HG02623 (cell line): ENCODE measurements around the gene PRR36.
A peak's percentile ranks its signal among the peaks of the same experiment; 100 is the strongest.

Experiments
- ATAC-seq: cut with Tn5 transposase; IDR thresholded peaks from one replicate; pipeline ENCODE4 v1.9.1; 2021; ENCODE audit warnings: moderate library complexity; ENCODE audit not compliant: unreplicated experiment

Gene PRR36

GRCh38 chr19:7873304-7874075 is 700 bp downstream of the PRR36 start:
- no peak for ATAC-seq

GRCh38 chr19:7872306-7873204 is 1.6 kb downstream of the PRR36 start:
- ATAC-seq = no peak

DNA sequence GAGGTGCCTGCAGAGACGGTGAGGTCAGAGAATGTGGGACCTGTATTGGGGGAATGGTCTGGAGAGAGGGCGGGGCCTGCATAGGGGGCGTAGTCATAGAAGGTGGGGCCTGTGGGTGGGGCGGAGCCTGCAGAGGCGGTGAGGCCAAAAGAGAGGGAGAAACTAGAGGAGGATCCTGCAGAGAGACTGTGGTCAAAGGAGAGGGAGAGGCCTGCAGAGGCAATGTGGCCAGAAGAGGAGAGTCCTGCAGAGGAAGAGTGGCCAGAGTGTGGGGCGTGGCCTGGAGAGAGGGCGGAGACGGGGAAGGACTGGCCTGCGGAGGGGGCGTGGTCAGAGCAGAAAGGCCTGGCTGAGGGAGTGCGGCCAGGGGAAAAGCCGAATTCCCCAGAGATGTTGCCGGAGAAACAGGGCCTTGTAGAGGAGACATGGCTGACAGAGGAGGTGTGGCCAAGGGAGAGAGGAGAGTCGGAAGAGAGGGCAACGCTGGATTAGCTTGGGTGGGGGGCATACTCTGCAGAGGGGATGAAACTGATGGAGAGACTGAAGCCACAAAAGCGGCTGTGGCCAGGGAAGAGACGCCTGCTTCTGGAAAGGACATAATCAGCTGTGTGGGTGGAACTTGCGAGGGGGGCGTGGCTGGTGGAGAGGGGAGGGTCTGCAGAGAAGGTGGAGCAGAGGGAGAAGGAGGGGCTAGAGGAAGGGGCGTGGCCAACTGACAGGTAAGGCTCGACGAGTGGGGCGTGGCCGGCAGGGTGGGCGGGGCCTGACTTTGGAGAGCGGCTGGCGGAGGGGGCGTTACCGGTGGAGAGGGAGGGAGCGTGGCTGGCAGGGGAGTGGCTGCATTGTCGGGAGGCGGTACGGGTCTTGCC is 2.5 kb downstream of the PRR36 start:
- no peak for ATAC-seq

DNA sequence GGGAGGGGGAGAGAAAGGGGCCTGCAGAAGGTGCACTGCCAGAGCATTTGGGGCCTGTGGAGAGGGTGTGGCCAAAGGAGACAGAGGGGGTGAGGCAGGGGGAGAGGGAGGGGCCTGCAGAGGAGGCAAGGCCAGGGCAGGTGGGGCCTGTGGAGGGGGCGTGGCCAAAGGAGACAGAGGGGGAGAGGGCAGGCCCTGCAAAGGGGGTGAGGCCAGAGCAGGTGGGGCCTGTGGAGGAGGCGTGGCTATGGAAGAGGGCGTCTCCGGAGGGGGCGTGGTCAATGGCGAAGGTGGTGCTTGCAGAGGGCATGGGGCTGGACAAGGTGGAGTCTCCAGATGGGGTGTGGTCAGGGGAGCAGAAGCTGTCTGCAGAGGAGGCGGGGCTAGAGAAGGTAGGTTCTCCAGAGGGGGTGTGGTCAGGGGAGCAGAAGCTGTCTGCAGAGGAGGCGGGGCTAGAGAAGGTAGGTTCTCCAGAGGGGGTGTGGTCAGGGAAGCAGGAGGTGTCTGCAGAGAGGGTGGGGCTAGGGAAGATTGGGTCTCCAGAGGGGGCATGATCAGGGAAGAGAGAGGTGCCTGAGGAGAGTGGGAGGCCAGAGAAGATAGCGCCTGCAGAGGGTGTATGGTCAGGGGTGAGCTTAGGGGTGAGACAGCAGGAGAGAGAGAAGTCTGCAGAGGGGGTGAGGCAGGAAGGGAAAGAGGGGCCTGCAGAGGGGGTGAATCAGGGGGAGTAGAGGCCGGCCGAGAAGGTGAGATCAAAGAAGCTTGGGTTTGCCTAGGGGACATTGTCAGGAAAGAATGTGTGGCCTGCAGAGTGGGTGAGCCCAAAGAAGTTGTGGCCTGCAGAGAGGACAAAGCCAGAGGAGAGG is 3.4 kb downstream of the PRR36 start:
- ATAC-seq = no peak

DNA sequence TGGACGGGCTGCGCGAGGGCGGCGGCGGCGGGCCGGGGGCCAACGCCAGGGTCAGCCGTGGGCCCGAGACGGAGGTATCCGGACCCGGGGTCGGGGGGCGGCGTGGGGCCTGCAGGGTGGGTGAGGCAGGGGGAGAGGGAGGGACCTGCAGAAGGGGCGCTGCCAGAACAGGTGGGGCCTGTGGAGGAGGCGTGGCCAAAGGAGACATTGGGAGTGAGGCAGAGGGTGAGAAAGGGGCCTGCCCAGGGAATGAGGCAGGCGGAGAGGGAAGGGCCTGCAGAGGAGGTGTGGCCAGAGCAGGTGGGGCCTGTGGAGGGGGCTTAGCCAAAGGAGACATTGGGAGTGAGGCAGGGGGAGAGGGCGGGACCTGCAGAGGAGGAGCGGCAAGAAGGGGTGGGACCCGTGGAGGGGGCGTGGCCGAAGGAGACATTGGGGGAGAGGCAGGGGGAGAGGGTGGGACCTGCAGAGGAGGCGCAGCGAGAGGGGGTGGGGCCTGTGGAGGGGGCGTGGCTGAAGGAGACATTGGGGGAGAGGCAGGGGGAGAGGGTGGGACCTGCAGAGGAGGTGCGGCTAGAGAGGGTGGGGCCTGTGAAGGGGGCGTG is 4.2 kb downstream of the PRR36 start:
- peak; percentile 11 for ATAC-seq

DNA sequence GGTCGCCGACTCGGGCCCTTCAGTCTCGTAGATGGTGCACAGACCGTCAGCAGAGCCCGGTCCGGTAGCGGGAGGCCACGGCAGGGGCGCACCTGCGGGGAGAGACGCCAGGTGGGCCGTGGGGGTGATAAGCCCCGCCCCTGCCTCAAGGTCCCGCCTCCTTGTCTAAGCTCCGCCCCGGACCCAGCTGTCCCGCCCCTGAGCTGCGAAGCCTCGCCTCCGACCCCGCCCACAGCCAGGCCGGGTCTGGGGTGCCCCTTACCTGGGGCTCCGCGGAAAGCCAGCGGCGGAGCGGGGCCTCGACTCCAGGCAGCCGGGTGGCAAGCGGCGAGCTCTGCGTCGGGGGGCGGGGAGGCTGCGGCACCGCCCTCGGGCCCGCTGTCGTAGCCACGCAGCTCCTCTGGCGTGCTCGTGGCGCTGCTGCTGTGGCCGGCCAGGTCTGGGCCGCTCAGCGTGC is 4.7 kb downstream of the PRR36 start:
- ATAC-seq = peak; percentile 51

GRCh38 chr19:7868671-7869452 is 5.3 kb downstream of the PRR36 start:
- ATAC-seq = peak; percentile 48

GRCh38 chr19:7868326-7868670 is 5.9 kb downstream of the PRR36 start:
- ATAC-seq = no peak

DNA sequence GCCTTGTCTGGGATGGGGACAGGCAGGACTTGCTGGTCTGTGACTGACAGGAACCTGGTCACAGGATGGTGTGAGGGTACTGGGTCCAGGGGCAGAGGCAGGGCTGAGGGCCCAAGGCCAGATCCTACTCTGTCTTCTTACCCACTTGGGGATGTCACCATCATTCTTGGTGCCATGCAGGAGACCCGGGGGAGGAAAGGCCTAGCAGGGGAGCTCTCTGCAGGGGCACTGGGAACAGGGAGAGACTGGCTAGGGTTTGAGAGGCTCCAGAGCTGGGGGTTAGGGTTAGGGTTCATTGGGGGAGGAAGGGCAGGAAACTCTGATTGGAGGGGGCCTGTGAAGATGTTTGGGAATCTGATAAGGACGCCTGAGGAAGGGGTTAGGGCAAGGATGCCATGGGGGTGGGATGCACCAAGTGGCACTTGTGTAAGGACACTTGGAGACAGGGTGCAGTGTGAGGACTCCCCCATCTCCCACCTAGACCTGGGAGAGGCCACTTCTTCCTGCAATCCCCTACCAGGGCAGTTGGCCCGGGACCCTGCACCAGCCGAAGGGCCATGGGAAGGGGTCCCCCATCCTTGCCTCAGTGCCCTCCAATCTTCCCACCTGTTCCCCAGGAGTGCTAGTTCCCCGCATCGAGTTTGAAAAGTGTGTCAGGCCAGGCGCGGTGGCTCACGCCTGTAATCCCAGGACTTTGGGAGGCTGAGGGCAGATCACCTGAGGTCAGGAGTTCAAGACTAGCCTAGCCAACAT is 6.9 kb downstream of the PRR36 start:
- ATAC-seq = no peak

GRCh38 chr19:7866399-7867091 is 7.6 kb downstream of the PRR36 start:
- ATAC-seq = no peak

DNA sequence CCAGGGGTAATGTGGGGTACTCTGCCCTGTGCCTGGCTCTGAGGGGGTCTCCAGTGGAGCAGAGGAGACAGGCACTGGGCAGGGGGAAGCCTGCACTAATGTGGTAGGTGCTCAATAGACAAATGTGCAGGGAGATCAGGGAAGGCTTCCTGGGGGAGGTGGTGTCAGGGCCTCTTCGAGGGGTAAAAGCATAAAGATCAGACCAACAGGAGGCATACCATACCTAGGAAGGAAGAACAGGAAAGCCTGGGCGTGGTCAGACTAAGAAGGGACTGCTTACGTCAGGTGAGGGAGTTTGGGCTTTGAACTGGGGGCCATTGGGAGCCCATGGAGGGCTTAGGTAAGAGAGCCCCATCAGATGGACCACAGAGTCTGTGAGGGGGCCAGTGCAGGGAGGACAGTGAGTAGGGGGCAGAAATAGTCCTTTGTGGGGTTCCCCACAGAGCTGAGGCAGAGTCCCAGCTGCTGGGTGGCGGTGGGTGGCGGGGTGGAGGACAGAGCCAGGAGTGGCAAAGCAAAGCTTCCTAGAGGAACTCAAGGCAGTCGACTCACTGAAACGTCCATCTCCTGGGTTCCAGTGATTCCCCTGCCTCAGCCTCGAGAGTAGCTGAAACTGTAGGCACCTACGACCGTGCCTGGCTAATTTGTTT is 8.8 kb downstream of the PRR36 start:
- ATAC-seq = no peak

DNA sequence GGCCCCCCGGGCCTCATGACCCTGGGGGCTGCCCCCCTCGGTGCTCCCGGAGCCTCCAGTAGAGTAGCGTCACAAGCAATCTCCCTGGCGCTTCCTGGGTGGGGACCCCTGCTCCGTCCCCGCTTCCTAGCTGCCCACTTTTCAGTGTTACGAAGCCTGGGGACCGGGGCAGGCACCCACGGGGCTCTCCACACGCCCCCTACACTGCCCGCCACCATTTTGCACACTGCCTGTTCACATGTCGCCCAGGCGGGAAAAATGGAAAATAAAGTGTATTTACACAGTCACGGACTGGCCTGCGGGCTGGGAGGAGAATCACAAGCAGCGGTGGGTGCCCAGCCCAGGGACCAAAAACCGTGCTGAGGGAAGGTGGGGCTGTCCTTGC is 9.5 kb downstream of the PRR36 start:
- ATAC-seq = no peak

DNA sequence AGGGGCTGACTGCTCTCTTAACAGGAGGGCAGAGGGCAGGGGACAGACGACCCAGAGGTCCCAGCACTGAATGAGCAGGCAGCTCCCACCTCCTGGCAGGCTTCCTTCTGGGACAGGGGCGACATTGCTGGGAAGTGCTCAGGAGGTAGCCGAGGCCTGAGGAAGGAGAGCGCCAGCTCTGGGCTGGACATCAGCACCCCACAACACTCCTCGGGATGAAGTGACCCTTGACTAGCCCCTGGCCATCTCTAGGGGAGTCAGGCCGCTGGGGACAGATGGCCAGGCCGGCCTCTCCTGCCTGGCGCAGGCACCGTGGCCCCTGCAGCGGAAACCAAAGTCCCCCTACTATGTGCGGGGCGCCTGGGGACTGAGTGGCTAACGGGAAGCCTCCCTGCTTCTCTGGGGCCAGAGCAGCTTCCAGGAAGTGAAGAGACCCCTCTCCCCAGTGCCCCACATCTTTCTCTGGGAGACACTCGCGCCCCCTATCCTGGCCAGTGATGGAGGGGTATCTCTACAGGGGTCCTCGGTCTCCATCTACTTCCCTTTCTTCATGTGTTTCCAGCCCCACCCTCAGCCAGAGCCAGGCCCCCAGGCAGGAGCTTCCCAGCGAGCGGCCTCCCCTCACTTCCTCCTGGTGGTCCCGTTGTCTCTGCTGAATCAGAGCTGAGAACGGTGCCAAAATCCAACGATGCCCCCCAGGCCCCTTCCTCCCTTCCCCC is 10.1 kb downstream of the PRR36 start:
- no peak for ATAC-seq

- no peak for ATAC-seq
Measured at GRCh38 chr19:7863157-7863970, 10.8 kb downstream of the PRR36 start.

- ATAC-seq = no peak
Measured at GRCh38 chr19:7862413-7862951, 11.7 kb downstream of the PRR36 start.
